Upper lobe of left lung (tissue), 6 donors: Measurements from ENCODE around the gene CCDC149. TPM values are rescaled to one million over a fixed set of nuclear protein-coding genes. Genes with fewer than 3 reads are reported as not detected.
A peak's percentile ranks its signal among the peaks of the same experiment; 100 is the strongest.

Experiments
- ATAC-seq, 2 donors: fragments of 200-7000 bp; cut with Tn5 transposase; one replicate each; pipeline ENCODE4 v1.9.1; 2022; ENCODE audit warnings: mild to moderate bottlenecking in 2 of 2, moderate library complexity in 2 of 2; ENCODE audit not compliant: low FRiP score in 2 of 2
- DNase-seq, 2 donors: peaks; one replicate each; pipeline ENCODE4 v3.0.0-alpha.2; 2019 to 2020
- H3K27ac ChIP-seq, 4 donors: fragments of 200-600 bp; sonication (generic); one replicate each; pipeline ENCODE4 v1.5.1; 2016 to 2019
- H3K27me3 ChIP-seq, 4 donors: fragments of 200-600 bp; sonication (generic); one replicate each; pipeline ENCODE4 v1.5.1; 2017 to 2019
- H3K36me3 ChIP-seq, 4 donors: fragments of 200-600 bp; sonication (generic); one replicate each; pipeline ENCODE4 v1.5.1; 2016 to 2019
- H3K4me1 ChIP-seq, 4 donors: fragments of 200-600 bp; sonication (generic); one replicate each; pipeline ENCODE4 v1.5.1; 2018 to 2019
- H3K4me3 ChIP-seq, 4 donors: fragments of 200-600 bp; sonication (generic); one replicate each; pipeline ENCODE4 v1.5.1; 2017 to 2019; ENCODE audit warnings: mild to moderate bottlenecking in 2 of 4, moderate library complexity in 1 of 4
- H3K9me3 ChIP-seq, 4 donors: fragments of 200-600 bp; sonication (generic); one replicate each; pipeline ENCODE4 v1.5.1; 2018 to 2019
- CTCF ChIP-seq, 6 experiments: fragments of 450-650 bp in 4 of 6; fragments of 200-600 bp in 2 of 6; sonication (generic) in 2 of 6; IDR thresholded peaks; one replicate each; pipeline ENCODE4 v1.5.1; 2016 to 2019; ENCODE audit warnings: antibody characterized with exemption in 6 of 6
- EP300 ChIP-seq, 4 donors: sonication (generic); formaldehyde crosslinking; IDR thresholded peaks; one replicate each; pipeline ENCODE4 v1.5.1; 2017; ENCODE audit warnings: antibody characterized with exemption in 4 of 4, control low read depth in 2 of 4
- POLR2A ChIP-seq, 4 donors: fragments of 450-650 bp; IDR thresholded peaks; one replicate each; pipeline ENCODE4 v1.5.1; 2016 to 2017; ENCODE audit warnings: antibody characterized with exemption in 4 of 4, mild to moderate bottlenecking in 2 of 4
- POLR2AphosphoS5 ChIP-seq, 2 donors: sonication (generic); formaldehyde crosslinking; IDR thresholded peaks; one replicate each; pipeline ENCODE4 v1.5.1; 2017; ENCODE audit warnings: antibody characterized with exemption in 2 of 2
- WGBS, 2 donors: methylation state at CpG; one replicate each; pipeline ENCODE4 v1.1.5; 2017 to 2018; 5-methylcytosine and 5-hydroxymethylcytosine counted together
- total RNA-seq, 6 donors: library from RNA; depleted of rRNA in 4 of 6; stranded (reverse); fragments of >200 nt in 4 of 6; gene quantifications; one replicate each; pipeline versions ENCODE4 v1.1.0 to v1.2.1, GENCODE V29; 2016 to 2021
- donor health status: DM: no; HTN: no; CAD: no; lungs with moderate emphysema.
- donor health status: DM: no; HTN: yes; CAD: no; lungs with severe emphysema.

Gene CCDC149
- total RNA-seq, 6 donors from 2014 or later, result 13.4 to 31.3 (median 22.3) TPM

DNA sequence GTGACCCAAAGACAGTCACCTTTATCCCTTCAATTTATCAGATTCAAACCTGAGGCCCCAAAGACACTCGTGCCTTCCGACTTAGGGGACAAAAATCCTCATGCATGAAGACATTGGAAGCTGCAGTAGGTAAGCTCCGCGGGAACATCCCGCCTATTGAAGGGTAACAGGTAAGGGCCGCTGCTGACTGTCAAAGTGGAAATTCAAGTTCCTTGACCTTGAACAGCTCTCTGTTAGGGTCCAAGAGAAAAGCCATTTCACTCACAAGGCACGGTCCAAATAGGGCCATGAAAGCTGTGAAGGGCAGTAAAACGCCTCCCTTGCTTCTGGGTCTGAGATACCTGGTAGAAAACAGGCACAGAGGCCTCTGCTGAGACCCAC lies 34.2 kb downstream of the CCDC149 start:
- 84 to 86% methylated on average over 8 of the region's 8 CpGs for WGBS, 2 donors
- Histone ChIP-seq H3K4me3 (no peak overlapping the region), H3K9me3 (no peaks in the 10 kb centered on the region), H3K27me3 (no peaks in the 10 kb centered on the region), H3K4me1 (no peaks in the 10 kb centered on the region), H3K36me3 (peaks cover 0 to 9% (median 0%) of the 10 kb centered on the region in 4 donors), H3K27ac (no peak overlapping the region)
- DNase-seq, result no peak
- no peak for ATAC-seq
- no peak for TF ChIP-seq EP300 (IDR thresholded peaks at IDR 0.05)
- TF ChIP-seq POLR2AphosphoS5 (IDR thresholded peaks at IDR 0.05), result no peak
- TF ChIP-seq CTCF (IDR thresholded peaks at IDR 0.05), result no peak
- TF ChIP-seq POLR2A (IDR thresholded peaks at IDR 0.05), result no peak

DNA sequence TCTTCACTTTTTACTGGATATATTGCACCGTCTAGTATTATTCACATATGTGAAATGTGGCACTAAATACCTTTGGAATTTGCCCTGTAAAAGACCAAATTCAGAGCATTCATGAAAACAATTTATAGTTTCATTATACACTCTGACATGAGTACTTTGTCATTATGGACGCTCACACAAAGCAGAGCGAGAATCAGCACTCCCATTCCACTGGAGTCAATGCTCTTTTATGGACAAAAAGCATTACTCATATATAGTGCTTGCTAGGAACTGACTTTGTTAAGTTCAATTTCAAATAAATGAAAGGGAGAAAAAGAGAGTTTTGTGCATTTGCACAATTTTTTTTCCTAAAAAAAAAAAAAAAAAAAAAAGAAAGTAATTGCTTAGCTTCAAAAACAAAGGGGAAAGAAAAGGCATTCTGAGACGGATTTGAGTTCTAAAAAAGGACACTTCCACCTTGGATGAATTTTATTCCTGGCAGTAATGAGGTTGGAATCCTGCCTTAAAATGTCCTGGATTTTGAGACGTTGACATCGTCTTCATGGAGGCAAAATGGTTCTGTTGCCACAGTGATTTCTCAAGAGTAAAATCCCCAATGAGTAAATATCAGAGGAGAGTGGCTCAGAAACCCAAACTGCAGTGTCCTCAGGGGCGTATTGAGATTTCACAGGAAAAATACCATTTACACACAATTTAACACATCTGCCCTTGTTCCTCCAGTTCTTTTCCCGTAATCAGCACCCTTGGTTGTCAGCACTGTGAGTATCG lies 34.8 kb downstream of the CCDC149 start:
- DNase-seq (no peak), ATAC-seq (no peak)
- H3K9me3 ChIP-seq, result no peaks in the 10 kb centered on the region
- no peak overlapping the region for H3K4me3 ChIP-seq
- WGBS, 2 donors, result 83 to 89% methylated on average over 9 of the region's 9 CpGs
- no peaks in the 10 kb centered on the region for H3K27me3 ChIP-seq
- H3K27ac ChIP-seq, result no peak overlapping the region
- no peaks in the 10 kb centered on the region for H3K4me1 ChIP-seq
- TF ChIP-seq CTCF (IDR thresholded peaks at IDR 0.05), result no peak
- no peak for TF ChIP-seq POLR2AphosphoS5 (IDR thresholded peaks at IDR 0.05)
- no peak for TF ChIP-seq EP300 (IDR thresholded peaks at IDR 0.05)
- no peak for TF ChIP-seq POLR2A (IDR thresholded peaks at IDR 0.05)
- peaks cover 0 to 14% (median under 1%) of the 10 kb centered on the region in 4 donors for H3K36me3 ChIP-seq

DNA sequence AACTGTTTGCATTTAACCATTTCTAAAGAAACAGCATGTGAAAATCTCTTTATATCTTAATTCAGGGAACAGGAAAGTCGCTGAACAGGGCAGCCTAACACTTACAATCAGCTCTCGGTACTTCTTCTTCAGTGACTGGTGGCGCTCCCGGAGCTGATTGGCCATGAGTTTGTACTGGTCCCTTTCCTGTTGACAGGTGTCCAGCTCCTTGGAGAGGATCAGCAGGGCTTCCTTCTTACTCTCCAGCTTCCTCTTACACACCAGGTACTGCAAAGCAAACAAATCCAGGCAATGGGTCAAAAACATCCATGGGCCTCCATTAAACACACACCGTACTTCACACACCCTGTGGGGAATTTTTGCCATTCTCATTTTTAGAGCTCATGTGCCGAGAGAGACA lies 36.4 kb downstream of the CCDC149 start:
- WGBS, 2 donors, result 64 to 65% methylated on average over 6 of the region's 6 CpGs
- TF ChIP-seq POLR2A (IDR thresholded peaks at IDR 0.05), result no peak
- TF ChIP-seq EP300 (IDR thresholded peaks at IDR 0.05), result no peak
- no peak for TF ChIP-seq POLR2AphosphoS5 (IDR thresholded peaks at IDR 0.05)
- no peak for TF ChIP-seq CTCF (IDR thresholded peaks at IDR 0.05)
- H3K36me3 ChIP-seq, result peaks cover 0 to 29% (median 9%) of the 10 kb centered on the region in 4 donors

DNA sequence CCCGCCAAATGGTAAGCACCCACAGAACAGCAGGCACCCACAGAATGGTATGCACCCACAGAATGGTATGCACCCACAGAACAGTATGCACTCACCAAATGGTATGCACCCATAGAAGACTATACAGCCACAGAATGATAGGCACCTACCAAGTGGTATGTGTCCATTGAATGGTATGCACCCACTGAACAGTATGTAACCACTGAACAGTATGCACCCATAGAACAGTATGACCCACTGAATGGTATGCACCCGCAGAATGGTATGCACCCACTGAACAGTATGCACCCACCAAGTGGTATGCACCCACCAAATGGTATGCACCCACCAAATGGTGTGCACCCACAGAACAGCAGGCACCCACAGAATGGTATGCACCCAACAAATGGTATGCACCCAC lies 40.1 kb downstream of the CCDC149 start:
- H3K4me3 ChIP-seq, result no peak overlapping the region
- DNase-seq, result no peak
- H3K27me3 ChIP-seq, result no peaks in the 10 kb centered on the region
- no peaks in the 10 kb centered on the region for H3K4me1 ChIP-seq
- H3K9me3 ChIP-seq, result no peaks in the 10 kb centered on the region
- TF ChIP-seq POLR2A (IDR thresholded peaks at IDR 0.05) (no peak), POLR2AphosphoS5 (IDR thresholded peaks at IDR 0.05) (no peak), CTCF (IDR thresholded peaks at IDR 0.05) (no peak), EP300 (IDR thresholded peaks at IDR 0.05) (no peak)
- H3K27ac ChIP-seq, result no peak overlapping the region
- peaks cover 0 to 50% (median 22%) of the 10 kb centered on the region in 4 donors for H3K36me3 ChIP-seq
- WGBS, 2 donors, result 78 to 81% methylated on average over 1 to 2 of the region's 2 CpGs
- ATAC-seq, result no peak

More for the DNA sequence above, 36.4 kb downstream of the CCDC149 start:
- Histone ChIP-seq H3K9me3 (no peaks in the 10 kb centered on the region), H3K27ac (no peak overlapping the region), H3K4me1 (no peaks in the 10 kb centered on the region), H3K4me3 (no peak overlapping the region), H3K27me3 (no peaks in the 10 kb centered on the region)
- DNase-seq (peak in 1 of 2 donors; percentile 70), ATAC-seq (peak in 1 of 2 donors; percentile 39)

- Histone ChIP-seq H3K4me3 (no peak overlapping the region), H3K9me3 (no peaks in the 10 kb centered on the region), H3K36me3 (peaks cover 0 to 57% (median 22%) of the 10 kb centered on the region in 4 donors), H3K4me1 (no peaks in the 10 kb centered on the region), H3K27me3 (no peaks in the 10 kb centered on the region), H3K27ac (no peak overlapping the region)
- ATAC-seq, result no peak
- no peak for DNase-seq
- WGBS, 2 donors, result 80 to 87% methylated on average over 3 of the region's 3 CpGs
- TF ChIP-seq EP300 (IDR thresholded peaks at IDR 0.05) (no peak), POLR2AphosphoS5 (IDR thresholded peaks at IDR 0.05) (no peak), CTCF (IDR thresholded peaks at IDR 0.05) (no peak), POLR2A (IDR thresholded peaks at IDR 0.05) (no peak)
Measured at GRCh38 chr4:24871210-24871609, 41.6 kb downstream of the CCDC149 start.
